ENCODE data around the gene ZDBF2.
A peak's percentile ranks its signal among the peaks of the same experiment; 100 is the strongest.

The ZDBF2 gene

DNA sequence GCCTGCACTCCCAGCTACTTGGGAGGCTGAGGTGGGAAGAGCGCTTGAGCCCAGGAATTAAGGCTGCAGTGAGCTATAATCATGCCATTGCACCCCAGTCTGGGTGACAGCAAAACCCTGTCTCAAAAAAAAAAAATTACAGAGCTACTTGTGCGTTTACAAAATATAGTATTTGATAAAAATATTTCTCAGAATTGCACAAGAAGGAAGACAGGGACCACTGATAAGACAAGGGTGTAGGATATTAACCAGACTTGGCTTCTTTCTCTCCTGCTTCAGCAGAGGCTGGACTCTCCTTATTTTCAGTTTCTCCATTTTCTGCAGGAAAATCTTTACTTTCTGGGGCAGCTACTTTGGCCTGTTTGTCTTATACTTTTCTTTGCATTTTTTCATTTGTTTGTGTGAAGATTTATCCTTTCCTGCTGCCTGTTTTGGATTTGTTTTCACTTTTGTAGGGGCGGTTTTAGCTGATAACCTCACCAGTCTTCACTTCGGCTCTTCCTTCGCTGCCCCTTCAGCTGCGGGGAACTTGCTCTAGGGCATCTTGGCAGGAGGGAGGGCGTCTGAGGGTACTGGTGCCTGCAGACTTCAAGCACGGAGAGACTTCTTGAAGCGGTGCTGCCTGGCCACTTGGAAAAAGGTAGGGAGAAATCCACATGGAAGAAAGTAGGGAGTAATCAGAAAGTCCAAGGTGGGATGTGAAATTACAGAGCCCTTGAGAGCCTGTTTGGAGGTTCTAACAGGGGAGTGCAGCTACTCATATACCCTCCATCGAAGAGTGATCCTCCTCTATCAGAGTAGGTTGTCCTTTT, 14.9 kb upstream of the ZDBF2 start:
- peak; percentile 36; the same call in 2 of the 3 replicates for ATAC-seq
- TF ChIP-seq, protein P1, sequence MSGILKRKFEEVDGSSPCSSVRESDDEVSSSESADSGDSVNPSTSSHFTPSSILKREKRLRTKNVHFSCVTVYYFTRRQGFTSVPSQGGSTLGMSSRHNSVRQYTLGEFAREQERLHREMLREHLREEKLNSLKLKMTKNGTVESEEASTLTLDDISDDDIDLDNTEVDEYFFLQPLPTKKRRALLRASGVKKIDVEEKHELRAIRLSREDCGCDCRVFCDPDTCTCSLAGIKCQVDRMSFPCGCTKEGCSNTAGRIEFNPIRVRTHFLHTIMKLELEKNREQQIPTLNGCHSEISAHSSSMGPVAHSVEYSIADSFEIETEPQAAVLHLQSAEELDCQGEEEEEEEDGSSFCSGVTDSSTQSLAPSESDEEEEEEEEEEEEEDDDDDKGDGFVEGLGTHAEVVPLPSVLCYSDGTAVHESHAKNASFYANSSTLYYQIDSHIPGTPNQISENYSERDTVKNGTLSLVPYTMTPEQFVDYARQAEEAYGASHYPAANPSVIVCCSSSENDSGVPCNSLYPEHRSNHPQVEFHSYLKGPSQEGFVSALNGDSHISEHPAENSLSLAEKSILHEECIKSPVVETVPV (CRISPR knock-in tag; IDR thresholded peaks at IDR 0.05), result no peak
- TF ChIP-seq ZC3H10 (CRISPR knock-in tag; IDR thresholded peaks at IDR 0.05) (no peak), ZFP3 (CRISPR knock-in tag; IDR thresholded peaks at IDR 0.05) (no peak), ISL1 (CRISPR knock-in tag; IDR thresholded peaks at IDR 0.05) (no peak), TSHZ2 (CRISPR knock-in tag; IDR thresholded peaks at IDR 0.05) (no peak), GLIS3 (CRISPR knock-in tag; IDR thresholded peaks at IDR 0.05) (no peak), ZFP30 (CRISPR knock-in tag; IDR thresholded peaks at IDR 0.05) (no peak), SNAI2 (CRISPR knock-in tag; IDR thresholded peaks at IDR 0.05) (no peak), PPARA (CRISPR knock-in tag; IDR thresholded peaks at IDR 0.05; ENCODE audit: borderline replicate concordance) (no peak), ZNF70 (CRISPR knock-in tag; IDR thresholded peaks at IDR 0.05) (no peak), OSR1 (CRISPR knock-in tag; IDR thresholded peaks at IDR 0.05) (no peak), ZNF8 (CRISPR knock-in tag; IDR thresholded peaks at IDR 0.05) (no peak), ARNTL (CRISPR knock-in tag; IDR thresholded peaks at IDR 0.05; ENCODE audit: borderline replicate concordance, low read depth) (no peak)
- TF ChIP-seq, protein P2, sequence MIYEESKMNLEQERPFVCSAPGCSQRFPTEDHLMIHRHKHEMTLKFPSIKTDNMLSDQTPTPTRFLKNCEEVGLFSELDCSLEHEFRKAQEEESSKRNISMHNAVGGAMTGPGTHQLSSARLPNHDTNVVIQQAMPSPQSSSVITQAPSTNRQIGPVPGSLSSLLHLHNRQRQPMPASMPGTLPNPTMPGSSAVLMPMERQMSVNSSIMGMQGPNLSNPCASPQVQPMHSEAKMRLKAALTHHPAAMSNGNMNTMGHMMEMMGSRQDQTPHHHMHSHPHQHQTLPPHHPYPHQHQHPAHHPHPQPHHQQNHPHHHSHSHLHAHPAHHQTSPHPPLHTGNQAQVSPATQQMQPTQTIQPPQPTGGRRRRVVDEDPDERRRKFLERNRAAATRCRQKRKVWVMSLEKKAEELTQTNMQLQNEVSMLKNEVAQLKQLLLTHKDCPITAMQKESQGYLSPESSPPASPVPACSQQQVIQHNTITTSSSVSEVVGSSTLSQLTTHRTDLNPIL (CRISPR knock-in tag; IDR thresholded peaks at IDR 0.05; ENCODE audit: low read depth), result no peak

GRCh38 chr2:206260188-206261012, 14.1 kb upstream of the ZDBF2 start:
- TF ChIP-seq, protein P3, sequence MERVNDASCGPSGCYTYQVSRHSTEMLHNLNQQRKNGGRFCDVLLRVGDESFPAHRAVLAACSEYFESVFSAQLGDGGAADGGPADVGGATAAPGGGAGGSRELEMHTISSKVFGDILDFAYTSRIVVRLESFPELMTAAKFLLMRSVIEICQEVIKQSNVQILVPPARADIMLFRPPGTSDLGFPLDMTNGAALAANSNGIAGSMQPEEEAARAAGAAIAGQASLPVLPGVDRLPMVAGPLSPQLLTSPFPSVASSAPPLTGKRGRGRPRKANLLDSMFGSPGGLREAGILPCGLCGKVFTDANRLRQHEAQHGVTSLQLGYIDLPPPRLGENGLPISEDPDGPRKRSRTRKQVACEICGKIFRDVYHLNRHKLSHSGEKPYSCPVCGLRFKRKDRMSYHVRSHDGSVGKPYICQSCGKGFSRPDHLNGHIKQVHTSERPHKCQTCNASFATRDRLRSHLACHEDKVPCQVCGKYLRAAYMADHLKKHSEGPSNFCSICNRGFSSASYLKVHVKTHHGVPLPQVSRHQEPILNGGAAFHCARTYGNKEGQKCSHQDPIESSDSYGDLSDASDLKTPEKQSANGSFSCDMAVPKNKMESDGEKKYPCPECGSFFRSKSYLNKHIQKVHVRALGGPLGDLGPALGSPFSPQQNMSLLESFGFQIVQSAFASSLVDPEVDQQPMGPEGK (CRISPR knock-in tag; IDR thresholded peaks at IDR 0.05; ENCODE audit: borderline replicate concordance), result no peak
- TF ChIP-seq BACH2 (CRISPR knock-in tag; IDR thresholded peaks at IDR 0.05; ENCODE audit: borderline replicate concordance) (no peak), SNAI2 (CRISPR knock-in tag; IDR thresholded peaks at IDR 0.05) (no peak), TOX (CRISPR knock-in tag; IDR thresholded peaks at IDR 0.05; ENCODE audit: borderline replicate concordance) (no peak), ZNF70 (CRISPR knock-in tag; IDR thresholded peaks at IDR 0.05) (no peak)
- peak; percentile 92 for ATAC-seq

DNA sequence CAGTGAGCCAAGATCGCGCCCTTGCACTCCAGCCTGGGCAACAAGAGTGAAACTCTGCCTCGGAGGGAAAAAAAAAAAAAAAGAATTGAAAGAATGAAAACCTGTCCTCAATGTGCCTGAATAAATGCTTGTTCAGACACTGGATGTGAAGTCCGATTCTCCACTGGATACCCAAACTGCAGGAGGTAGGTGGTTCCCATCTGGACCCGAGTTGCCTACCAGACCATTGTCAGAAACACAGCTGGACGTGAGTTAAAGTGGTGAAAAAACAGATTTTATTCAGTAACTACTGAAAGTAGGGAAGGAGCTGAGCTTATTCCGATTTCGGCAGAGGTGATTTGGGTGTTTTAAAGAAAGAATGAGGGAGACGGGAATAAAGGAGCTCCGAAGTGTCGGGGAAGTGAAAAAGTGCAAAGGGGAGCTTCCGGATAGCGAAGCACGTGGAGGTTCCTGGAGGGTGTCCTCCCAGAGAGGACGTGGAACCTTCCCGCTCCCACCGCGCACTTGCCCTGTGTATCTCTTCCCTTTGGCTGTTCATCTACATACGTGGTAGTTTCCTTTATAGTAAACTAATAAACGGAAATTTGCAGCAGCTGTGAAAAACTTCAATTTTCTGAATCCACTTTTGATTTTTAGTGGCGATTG, 10.4 kb upstream of the ZDBF2 start:
- no peak for TF ChIP-seq ISL1 (CRISPR knock-in tag; IDR thresholded peaks at IDR 0.05)
- no peak for ATAC-seq

All from SK-N-SH treated with all-trans-retinoic acid at 6 μM for 48 hours (cell line).